ENCODE measurements around the gene ZNF792. TPM values are rescaled to one million over a fixed set of nuclear protein-coding genes. Genes with fewer than 3 reads are reported as not detected.

The ZNF792 gene
- total and polyA plus RNA-seq, 2 donors (not counting 1 experiment from before 2014, with no cell fraction given), result 3.8 to 11.2 TPM

- ChIA-PET CTCF (interaction anchor here (5.0 kb wide), 1 partner anchor 9 kb away, joined by 32 read pairs; no protein-coding TSS in a partner anchor), POLR2A (no interaction called here)
- Histone ChIP-seq H3K9ac (ENCODE audit: low read length) (no peak overlapping the region), H2AFZ (ENCODE audit: insufficient read depth, low read depth, low read length, poor library complexity, severe bottlenecking) (no peak overlapping the region), H3K4me3 (ENCODE audit: control extremely low read depth in 1 of 5, extremely low read depth in 1 of 5, insufficient read depth in 1 of 5, low read depth in 2 of 5, low read length in 4 of 5) (no peak overlapping the region), H3K27ac (ENCODE audit: low read length in 2 of 2) (no peak overlapping the region), H3K9me3 (ENCODE audit: control extremely low read depth in 1 of 3, control insufficient read depth in 2 of 3, insufficient read depth in 1 of 3, low read length in 2 of 3) (no peaks in the 10 kb centered on the region), H3K27me3 (replicated peaks in 1 of 4; ENCODE audit: control extremely low read depth in 1 of 4, control insufficient read depth in 3 of 4, insufficient read depth in 4 of 4, low read length in 3 of 4) (no peaks in the 10 kb centered on the region), H3K4me2 (replicated peaks; ENCODE audit: low read depth, low read length, poor library complexity, severe bottlenecking) (no peak overlapping the region), H3K79me2 (ENCODE audit: control insufficient read depth, insufficient read depth, low read length) (peaks cover 55% of the 10 kb centered on the region), H3K36me3 (replicated peaks in 1 of 2; ENCODE audit: control extremely low read depth in 1 of 2, control insufficient read depth in 1 of 2, extremely low read depth in 1 of 2, insufficient read depth in 2 of 2, low read length in 1 of 2) (peaks cover 3 to 25% of the 10 kb centered on the region in 2 experiments), H4K20me1 (ENCODE audit: control insufficient read depth, insufficient read depth, low read length, poor library complexity, severe bottlenecking) (peaks cover 46% of the 10 kb centered on the region), H3K4me1 (ENCODE audit: control insufficient read depth in 2 of 2, insufficient read depth in 2 of 2, low read length in 2 of 2) (peaks cover 31 to 35% of the 10 kb centered on the region in 2 donors)
- Mint-ChIP-seq H3K27me3 (no peaks in the 10 kb centered on the region), H3K4me1 (peaks cover 35% of the 10 kb centered on the region), H3K27ac (peak overlapping the region; percentile 41), H3K4me3 (peak overlapping the region; percentile 16), H3K9me3 (ENCODE audit: insufficient read depth) (no peaks in the 10 kb centered on the region)
- intact Hi-C loops (cut with micrococcal nuclease), result loop anchor here (5.0 kb wide), 1 partner anchor 272 kb away; the partner anchor contains the start of gene ZNF181
- WGBS (ENCODE audit: insufficient coverage), result 98% methylated on average over 17 of the region's 18 CpGs
- DNase-seq (no peak), ATAC-seq (ENCODE audit: low read depth) (no peak)
- TF ChIP-seq EZH2 (IDR thresholded peaks at IDR 0.05; ENCODE audit: borderline replicate concordance, insufficient read depth, low read depth, low read length, poor library complexity, severe bottlenecking) (no peak), CTCF (IDR thresholded peaks at IDR 0.05) (no peak)
These were observed 40.7 kb upstream of the ZNF792 start for GRCh38 chr19:35004517-35005255.

- ChIA-PET CTCF (interaction anchor here (5.0 kb wide), 1 partner anchor 11 kb away, joined by 32 read pairs; no protein-coding TSS in a partner anchor), POLR2A (no interaction called here)
- Histone ChIP-seq H3K4me2 (replicated peaks; ENCODE audit: low read depth, low read length, poor library complexity, severe bottlenecking) (peak overlapping the region; percentile 99), H2AFZ (ENCODE audit: insufficient read depth, low read depth, low read length, poor library complexity, severe bottlenecking) (no peak overlapping the region), H3K27ac (ENCODE audit: low read length in 2 of 2) (peak overlapping the region in 1 of 2 donors; percentile 84), H3K4me3 (ENCODE audit: control extremely low read depth in 1 of 5, extremely low read depth in 1 of 5, insufficient read depth in 1 of 5, low read depth in 2 of 5, low read length in 4 of 5) (peak overlapping the region in 1 of 5 experiments; percentile 28), H3K9me3 (ENCODE audit: control extremely low read depth in 1 of 3, control insufficient read depth in 2 of 3, insufficient read depth in 1 of 3, low read length in 2 of 3) (no peaks in the 10 kb centered on the region), H3K4me1 (ENCODE audit: control insufficient read depth in 2 of 2, insufficient read depth in 2 of 2, low read length in 2 of 2) (peaks cover 47 to 61% of the 10 kb centered on the region in 2 donors), H4K20me1 (ENCODE audit: control insufficient read depth, insufficient read depth, low read length, poor library complexity, severe bottlenecking) (peaks cover 39% of the 10 kb centered on the region), H3K79me2 (ENCODE audit: control insufficient read depth, insufficient read depth, low read length) (peaks cover 59% of the 10 kb centered on the region), H3K27me3 (replicated peaks in 1 of 4; ENCODE audit: control extremely low read depth in 1 of 4, control insufficient read depth in 3 of 4, insufficient read depth in 4 of 4, low read length in 3 of 4) (no peaks in the 10 kb centered on the region), H3K9ac (ENCODE audit: low read length) (no peak overlapping the region), H3K36me3 (replicated peaks in 1 of 2; ENCODE audit: control extremely low read depth in 1 of 2, control insufficient read depth in 1 of 2, extremely low read depth in 1 of 2, insufficient read depth in 2 of 2, low read length in 1 of 2) (peaks cover 3 to 14% of the 10 kb centered on the region in 2 experiments)
- 93% methylated on average over 10 of the region's 11 CpGs for WGBS (ENCODE audit: insufficient coverage)
- intact Hi-C loops (cut with micrococcal nuclease), result loop anchor here (5.0 kb wide), 1 partner anchor 270 kb away; the partner anchor contains the start of gene ZNF181
- Mint-ChIP-seq H3K9me3 (ENCODE audit: insufficient read depth) (no peaks in the 10 kb centered on the region), H3K27me3 (no peaks in the 10 kb centered on the region), H3K4me3 (peak overlapping the region; percentile 93), H3K4me1 (peaks cover 56% of the 10 kb centered on the region), H3K27ac (peak overlapping the region; percentile 85)
- TF ChIP-seq EZH2 (IDR thresholded peaks at IDR 0.05; ENCODE audit: borderline replicate concordance, insufficient read depth, low read depth, low read length, poor library complexity, severe bottlenecking) (no peak), CTCF (IDR thresholded peaks at IDR 0.05) (no peak)
- ATAC-seq (ENCODE audit: low read depth) (no peak), DNase-seq (no peak)
These were observed 38.1 kb upstream of the ZNF792 start for GRCh38 chr19:35002037-35002535.

Data from B cell (primary cell).